Osteoblast (primary cell): ENCODE measurements around the gene TEX30. TPM values are rescaled to one million over a fixed set of nuclear protein-coding genes. Genes with fewer than 3 reads are reported as not detected.
A peak's percentile ranks its signal among the peaks of the same experiment; 100 is the strongest.

ENCODE experiments used
- DNase-seq: peaks from one replicate; pipeline ENCODE4 v3.0.0; 2011; ENCODE audit warnings: low spot score, mixed read lengths; ENCODE audit not compliant: insufficient read length; ENCODE audit errors: missing footprints
- H2AFZ ChIP-seq: 2 replicates; pipeline ENCODE4 v1.6.0; 2011; ENCODE audit warnings: mild to moderate bottlenecking, low read length
- H3K27ac ChIP-seq: 2 replicates; pipeline ENCODE4 v1.5.1; 2011; ENCODE audit warnings: mild to moderate bottlenecking, low read depth, low read length, moderate library complexity
- H3K27me3 ChIP-seq: 2 replicates; pipeline ENCODE4 v1.6.0; 2012; ENCODE audit warnings: mild to moderate bottlenecking, control low read depth, inconsistent platforms, low read length, moderate library complexity; ENCODE audit not compliant: insufficient read depth
- H3K36me3 ChIP-seq: 2 replicates; pipeline ENCODE4 v1.5.1; 2011; ENCODE audit warnings: mild to moderate bottlenecking, low read length, control low read depth, moderate library complexity; ENCODE audit not compliant: insufficient read depth
- H3K4me1 ChIP-seq: 2 replicates; pipeline ENCODE4 v1.5.1; 2011; ENCODE audit warnings: mild to moderate bottlenecking, low read length, control low read depth, moderate library complexity; ENCODE audit not compliant: insufficient read depth
- H3K4me2 ChIP-seq: 2 replicates; pipeline ENCODE4 v1.6.0; 2011; ENCODE audit warnings: mild to moderate bottlenecking, low read length; ENCODE audit not compliant: insufficient read depth
- H3K4me3 ChIP-seq: fragments of 200-600 bp; sonication (generic); 3 replicates; pipeline ENCODE4 v1.5.1; 2012; ENCODE audit warnings: mild to moderate bottlenecking, low read length, inconsistent platforms; ENCODE audit not compliant: insufficient read depth
- H3K79me2 ChIP-seq: 2 replicates; pipeline ENCODE4 v1.6.0; 2012; ENCODE audit warnings: mild to moderate bottlenecking, low read length, control low read depth, inconsistent platforms; ENCODE audit not compliant: insufficient read depth
- H3K9me3 ChIP-seq: 2 replicates; pipeline ENCODE4 v1.5.1; 2011; ENCODE audit warnings: low read depth, low read length, control low read depth
- H4K20me1 ChIP-seq: 2 replicates; pipeline ENCODE4 v1.6.0; 2012; ENCODE audit warnings: mild to moderate bottlenecking, low read length, control low read depth; ENCODE audit not compliant: insufficient read depth
- CTCF ChIP-seq: IDR thresholded peaks from 2 replicates; pipeline ENCODE4 v1.5.1; 2011; ENCODE audit warnings: mild to moderate bottlenecking, low read depth, low read length, moderate library complexity; ENCODE audit errors: extremely low read depth
- total RNA-seq: library from RNA; depleted of rRNA; stranded (reverse); fragments of >200 nt; gene quantifications from 2 replicates; pipeline ENCODE4 v1.2.3, GENCODE V29; 2012

Gene TEX30
- total RNA-seq, 1 donor, result 13.4 TPM

GRCh38 chr13:102768909-102769308 lies 4.7 kb downstream of the TEX30 start:
- H3K27me3 ChIP-seq, result no peaks in the 10 kb centered on the region
- no peak for TF ChIP-seq CTCF
- peak; percentile 10 for DNase-seq
- no peaks in the 10 kb centered on the region for H4K20me1 ChIP-seq
- H2AFZ ChIP-seq, result no peak overlapping the region
- peaks cover 29% of the 10 kb centered on the region for H3K79me2 ChIP-seq
- H3K36me3 ChIP-seq, result peaks cover 10% of the 10 kb centered on the region
- H3K4me2 ChIP-seq, result no peak overlapping the region
- peaks cover 2% of the 10 kb centered on the region for H3K4me1 ChIP-seq
- no peak overlapping the region for H3K4me3 ChIP-seq
- H3K9me3 ChIP-seq, result no peaks in the 10 kb centered on the region
- no peak overlapping the region for H3K27ac ChIP-seq

- Histone ChIP-seq H4K20me1 (no peaks in the 10 kb centered on the region), H3K4me2 (no peak overlapping the region), H3K4me3 (no peak overlapping the region), H3K27me3 (no peaks in the 10 kb centered on the region), H3K9me3 (no peaks in the 10 kb centered on the region), H3K36me3 (peaks cover 10% of the 10 kb centered on the region), H3K27ac (no peak overlapping the region), H3K4me1 (no peaks in the 10 kb centered on the region), H3K79me2 (no peaks in the 10 kb centered on the region), H2AFZ (no peak overlapping the region)
- no peak for DNase-seq
- no peak for TF ChIP-seq CTCF
These were observed 9.8 kb downstream of the TEX30 start for GRCh38 chr13:102763741-102764140.

GRCh38 chr13:102761071-102761470 lies 12.5 kb downstream of the TEX30 start:
- H3K4me1 ChIP-seq, result no peaks in the 10 kb centered on the region

GRCh38 chr13:102758842-102759241 lies 14.7 kb downstream of the TEX30 start:
- no peaks in the 10 kb centered on the region for H4K20me1 ChIP-seq
- H3K9me3 ChIP-seq, result no peaks in the 10 kb centered on the region
- H3K4me1 ChIP-seq, result no peaks in the 10 kb centered on the region
- H3K36me3 ChIP-seq, result no peaks in the 10 kb centered on the region
- H3K27me3 ChIP-seq, result no peaks in the 10 kb centered on the region
- TF ChIP-seq CTCF, result no peak
- no peak overlapping the region for H3K27ac ChIP-seq
- no peaks in the 10 kb centered on the region for H3K79me2 ChIP-seq
- H3K4me3 ChIP-seq, result no peak overlapping the region
- H3K4me2 ChIP-seq, result no peak overlapping the region
- H2AFZ ChIP-seq, result no peak overlapping the region
- DNase-seq, result no peak

More at GRCh38 chr13:102761071-102761470, 12.5 kb downstream of the TEX30 start:
- no peak overlapping the region for H3K4me3 ChIP-seq
- no peak overlapping the region for H2AFZ ChIP-seq
- H3K9me3 ChIP-seq, result no peaks in the 10 kb centered on the region
- no peak for TF ChIP-seq CTCF
- peaks cover under 1% of the 10 kb centered on the region for H3K36me3 ChIP-seq
- H3K79me2 ChIP-seq, result no peaks in the 10 kb centered on the region
- H3K27ac ChIP-seq, result no peak overlapping the region
- H3K4me2 ChIP-seq, result no peak overlapping the region
- DNase-seq, result no peak
- no peaks in the 10 kb centered on the region for H4K20me1 ChIP-seq
- no peaks in the 10 kb centered on the region for H3K27me3 ChIP-seq
